SK-N-DZ (cell line): ENCODE results near the gene CWF19L2. TPM values are rescaled to one million over a fixed set of nuclear protein-coding genes. Genes with fewer than 3 reads are reported as not detected.
"Not testable (repeated sequence)": the region's sequence is repeated elsewhere in the genome, so short reads cannot be mapped to it uniquely, and the experiment has no call there.

ENCODE experiments used
- DNase-seq: peaks from one replicate; pipeline ENCODE4 v3.0.0-alpha.2; 2015; ENCODE audit warnings: low spot score
- polyA plus RNA-seq, 2 experiments: library from polyadenylated mRNA; depleted of rRNA; stranded (reverse); fragments of >200 nt; gene quantifications; 2 replicates each; pipeline ENCODE4 v1.2.3, GENCODE V29; 2014

CWF19L2 gene
- polyA plus RNA-seq (2014; cell fraction: cytosol; rRNA removed) = 2.6 and 8.3 TPM in 2 replicates
- polyA plus RNA-seq (2014; cell fraction: nucleus; rRNA removed) = 3.0 and 3.6 TPM in 2 replicates

GRCh38 chr11:107457558-107458271 is at the start of gene CWF19L2:
Gene CWF19L2 (minus strand): TSS chr11:107457825. CDS start chr11:107457816, 9 bp downstream.
- peak; percentile 89 for DNase-seq

GRCh38 chr11:107505647-107506225 is 48.1 kb upstream of the CWF19L2 start:
- DNase-seq = no peak

GRCh38 chr11:107504981-107505380 is 47.4 kb upstream of the CWF19L2 start:
- DNase-seq = no peak

- DNase-seq = no peak
Observed at GRCh38 chr11:107501713-107502112, 44.1 kb upstream of the CWF19L2 start.

GRCh38 chr11:107497371-107497770 is 39.7 kb upstream of the CWF19L2 start:
- DNase-seq = not testable (repeated sequence)

- no peak for DNase-seq
Observed at GRCh38 chr11:107496011-107496410, 38.4 kb upstream of the CWF19L2 start.

- no peak for DNase-seq
Observed at GRCh38 chr11:107494055-107494454, 36.4 kb upstream of the CWF19L2 start.

- DNase-seq = no peak
Observed at GRCh38 chr11:107493117-107493516, 35.5 kb upstream of the CWF19L2 start.

GRCh38 chr11:107490836-107491235 is 33.2 kb upstream of the CWF19L2 start:
- no peak for DNase-seq

- DNase-seq = no peak
Observed at GRCh38 chr11:107482234-107482633, 24.6 kb upstream of the CWF19L2 start.

GRCh38 chr11:107478922-107479321 is 21.3 kb upstream of the CWF19L2 start:
- DNase-seq = no peak

GRCh38 chr11:107477820-107478219 is 20.2 kb upstream of the CWF19L2 start:
- no peak for DNase-seq

GRCh38 chr11:107473792-107474191 is 16.2 kb upstream of the CWF19L2 start:
- no peak for DNase-seq

GRCh38 chr11:107472966-107473365 is 15.3 kb upstream of the CWF19L2 start:
- no peak for DNase-seq

- DNase-seq = no peak
Observed at GRCh38 chr11:107468596-107468995, 11.0 kb upstream of the CWF19L2 start.

- no peak for DNase-seq
Observed at GRCh38 chr11:107467696-107468095, 10.1 kb upstream of the CWF19L2 start.

GRCh38 chr11:107466275-107466866 is 8.7 kb upstream of the CWF19L2 start:
- DNase-seq = not testable (repeated sequence)

- no peak for DNase-seq
Observed at GRCh38 chr11:107457205-107457557, 444 bp downstream of the CWF19L2 start.

- no peak for DNase-seq
Observed at GRCh38 chr11:107453594-107454286, 3.9 kb downstream of the CWF19L2 start.

GRCh38 chr11:107446822-107447431 is 10.7 kb downstream of the CWF19L2 start:
- no peak for DNase-seq

GRCh38 chr11:107442715-107443215 is 14.9 kb downstream of the CWF19L2 start:
- DNase-seq = no peak
